Hepatocyte (in vitro differentiated cells): ENCODE measurements around the gene MRTFB. TPM values are rescaled to one million over a fixed set of nuclear protein-coding genes. Genes with fewer than 3 reads are reported as not detected.

Source experiments
- DNase-seq: peaks from one replicate; pipeline ENCODE4 v3.0.0-alpha.2; 2016; ENCODE audit warnings: low spot score
- H2AFZ ChIP-seq: fragments of 200-600 bp; sonication (generic); 2 replicates; pipeline ENCODE4 v1.6.0; 2016; ENCODE audit warnings: antibody characterized with exemption, mild to moderate bottlenecking
- H3K27ac ChIP-seq: fragments of 200-600 bp; sonication (generic); 2 replicates; pipeline ENCODE4 v1.5.1; 2016; ENCODE audit warnings: mild to moderate bottlenecking
- H3K27me3 ChIP-seq: fragments of 200-600 bp; sonication (generic); 2 replicates; pipeline ENCODE4 v1.6.1; 2016
- H3K36me3 ChIP-seq: fragments of 200-600 bp; sonication (generic); replicated peaks from 2 replicates; pipeline ENCODE4 v1.5.1; 2016; ENCODE audit warnings: low read depth; ENCODE audit not compliant: insufficient read depth
- H3K4me1 ChIP-seq: fragments of 200-600 bp; sonication (generic); 2 replicates; pipeline ENCODE4 v1.5.1; 2016; ENCODE audit warnings: mild to moderate bottlenecking, moderate library complexity; ENCODE audit not compliant: insufficient read depth
- H3K4me2 ChIP-seq: fragments of 200-600 bp; sonication (generic); 2 replicates; pipeline ENCODE4 v1.6.0; 2016
- H3K4me3 ChIP-seq: fragments of 200-600 bp; sonication (generic); 2 replicates; pipeline ENCODE4 v1.5.1; 2016; ENCODE audit warnings: mild to moderate bottlenecking
- H3K79me2 ChIP-seq: fragments of 200-600 bp; sonication (generic); 2 replicates; pipeline ENCODE4 v1.6.0; 2017; ENCODE audit warnings: mild to moderate bottlenecking
- H3K9me2 ChIP-seq: fragments of 200-600 bp; sonication (generic); replicated peaks from 2 replicates; pipeline ENCODE4 v1.6.0; 2017; ENCODE audit warnings: mild to moderate bottlenecking; ENCODE audit not compliant: insufficient read depth
- H3K9me3 ChIP-seq: fragments of 200-600 bp; sonication (generic); 2 replicates; pipeline ENCODE4 v1.5.1; 2016; ENCODE audit warnings: low read depth, mild to moderate bottlenecking
- H4K20me1 ChIP-seq: fragments of 200-600 bp; sonication (generic); 2 replicates; pipeline ENCODE4 v1.6.0; 2016; ENCODE audit warnings: mild to moderate bottlenecking; ENCODE audit not compliant: insufficient read depth, poor library complexity, severe bottlenecking
- CTCF ChIP-seq: fragments of 200-600 bp; sonication (generic); IDR thresholded peaks from 2 replicates; pipeline ENCODE4 v1.5.1; 2016; ENCODE audit warnings: antibody characterized with exemption, mild to moderate bottlenecking; ENCODE audit not compliant: poor library complexity
- EZH2 ChIP-seq: fragments of 200-600 bp; sonication (generic); IDR thresholded peaks from 2 replicates; pipeline ENCODE4 v1.6.1; 2016; ENCODE audit warnings: antibody characterized with exemption, mild to moderate bottlenecking, borderline replicate concordance
- EZH2phosphoT487 ChIP-seq: fragments of 200-600 bp; sonication (generic); IDR thresholded peaks from one replicate; pipeline ENCODE4 v1.6.1; 2018; ENCODE audit warnings: antibody characterized with exemption, mild to moderate bottlenecking, low read depth, moderate library complexity; ENCODE audit not compliant: unreplicated experiment, severe bottlenecking
- WGBS: methylation state at CpG from one replicate; pipeline ENCODE4 v1.1.6; 2016; ENCODE audit warnings: low lambda C conversion rate; ENCODE audit errors: missing lambda C conversion rate; 5-methylcytosine and 5-hydroxymethylcytosine counted together
- polyA plus RNA-seq: library from polyadenylated mRNA; unstranded; fragments of >200 nt; fragmentation: Nextera tagmentation; extraction: Ambion mirVana; gene quantifications from 2 replicates; pipeline ENCODE4 v1.2.1, GENCODE V29; 2016
- total RNA-seq: library from RNA; depleted of rRNA; stranded (reverse); fragments of >200 nt; gene quantifications from 2 replicates; pipeline ENCODE4 v1.2.3, GENCODE V29; 2014

MRTFB gene
- total and polyA plus RNA-seq, 2 experiments from 2014 or later = 10.9 to 27.9 TPM

- Histone ChIP-seq H2AFZ (no peak overlapping the region), H3K79me2 (no peaks in the 10 kb centered on the region), H3K27me3 (no peaks in the 10 kb centered on the region), H4K20me1 (no peaks in the 10 kb centered on the region), H3K9me3 (no peaks in the 10 kb centered on the region), H3K36me3 (no peaks in the 10 kb centered on the region), H3K4me3 (no peak overlapping the region), H3K4me2 (no peak overlapping the region), H3K4me1 (no peaks in the 10 kb centered on the region), H3K27ac (no peak overlapping the region), H3K9me2 (no peaks in the 10 kb centered on the region)
- DNase-seq = no peak
- 91% methylated on average over 6 of the region's 6 CpGs for WGBS
- TF ChIP-seq CTCF = no peak
- no peak for TF ChIP-seq EZH2phosphoT487
- TF ChIP-seq EZH2 = no peak
Observed at GRCh38 chr16:14211856-14212543, 140.9 kb downstream of the MRTFB start.

- no peaks in the 10 kb centered on the region for H3K9me3 ChIP-seq
- no peaks in the 10 kb centered on the region for H4K20me1 ChIP-seq
- no peak overlapping the region for H3K4me2 ChIP-seq
- H3K27ac ChIP-seq = no peak overlapping the region
- WGBS = 94% methylated on average over 3 of the region's 3 CpGs
- no peak for TF ChIP-seq EZH2
- TF ChIP-seq CTCF = no peak
- TF ChIP-seq EZH2phosphoT487 = no peak
- H3K79me2 ChIP-seq = no peaks in the 10 kb centered on the region
- H3K4me3 ChIP-seq = no peak overlapping the region
- H3K4me1 ChIP-seq = no peaks in the 10 kb centered on the region
- no peaks in the 10 kb centered on the region for H3K9me2 ChIP-seq
- H3K36me3 ChIP-seq = no peaks in the 10 kb centered on the region
- no peak overlapping the region for H2AFZ ChIP-seq
- DNase-seq = no peak
- no peaks in the 10 kb centered on the region for H3K27me3 ChIP-seq
Observed at GRCh38 chr16:14215941-14216340, 144.8 kb downstream of the MRTFB start.

DNA sequence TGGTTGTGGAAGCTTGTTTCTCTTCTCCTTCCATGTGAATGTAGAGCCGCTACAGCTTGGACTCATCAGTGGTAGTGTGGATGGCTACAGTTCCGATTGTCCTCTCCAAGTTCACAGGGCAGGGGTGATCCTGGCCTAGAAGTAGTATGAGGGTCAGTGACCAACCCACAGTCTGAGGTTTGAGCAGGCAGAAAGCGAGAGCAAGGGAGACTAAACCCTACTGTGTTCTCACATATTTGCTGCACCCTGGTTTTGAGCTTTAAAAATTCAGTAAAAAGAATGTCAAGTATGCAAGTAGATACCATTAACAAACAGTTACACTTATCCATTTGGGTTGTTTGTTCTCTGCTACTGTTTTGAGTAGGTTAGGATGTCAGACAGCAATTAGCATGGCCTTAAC, 148.9 kb downstream of the MRTFB start:
- no peak for TF ChIP-seq CTCF
- no peak for TF ChIP-seq EZH2phosphoT487
- TF ChIP-seq EZH2 = no peak
- no peak overlapping the region for H3K4me3 ChIP-seq
- WGBS = 86% methylated on average over 3 of the region's 3 CpGs
- H4K20me1 ChIP-seq = no peaks in the 10 kb centered on the region
- no peaks in the 10 kb centered on the region for H3K79me2 ChIP-seq
- no peak overlapping the region for H2AFZ ChIP-seq
- H3K27ac ChIP-seq = no peak overlapping the region
- no peaks in the 10 kb centered on the region for H3K27me3 ChIP-seq
- no peaks in the 10 kb centered on the region for H3K4me1 ChIP-seq
- H3K36me3 ChIP-seq = no peaks in the 10 kb centered on the region
- no peak overlapping the region for H3K4me2 ChIP-seq
- no peaks in the 10 kb centered on the region for H3K9me2 ChIP-seq
- no peak for DNase-seq
- H3K9me3 ChIP-seq = no peaks in the 10 kb centered on the region
